ENCODE measurements around the gene ZNF28. TPM values are rescaled to one million over a fixed set of nuclear protein-coding genes. Genes with fewer than 3 reads are reported as not detected.
"Not testable (repeated sequence)": the region's sequence is repeated elsewhere in the genome, so short reads cannot be mapped to it uniquely, and the experiment has no call there.

ZNF28 gene
- total RNA-seq, 1 donor from 2014 or later, result 78.0 TPM

DNA sequence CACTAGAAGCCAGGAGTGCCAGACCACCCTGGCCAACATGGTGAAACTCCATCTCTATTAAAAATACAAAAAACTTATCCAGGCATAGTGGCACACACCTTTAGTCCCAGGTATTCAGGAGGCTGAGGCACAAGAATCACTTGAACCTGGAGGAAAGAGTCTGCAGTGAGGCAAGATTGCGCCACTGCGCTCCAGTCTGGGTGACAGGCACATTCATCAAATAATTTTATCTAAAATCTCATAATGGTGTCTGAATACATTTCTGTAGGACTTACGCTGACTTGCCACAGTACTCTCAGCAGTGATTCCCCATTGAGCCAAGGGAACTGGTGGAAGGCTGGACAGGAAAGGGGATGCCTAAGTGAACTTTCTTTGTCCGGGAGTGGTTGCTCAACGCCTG is 4.3 kb upstream of the ZNF28 start:
- no peak for TF ChIP-seq CTCF (IDR thresholded peaks at IDR 0.05)
- no peak for DNase-seq (ENCODE audit: low spot score in 2 of 2)
- Histone ChIP-seq H3K27ac (no peak overlapping the region), H3K27me3 (no peaks in the 10 kb centered on the region), H3K4me1 (no peaks in the 10 kb centered on the region), H3K36me3 (no peaks in the 10 kb centered on the region), H3K9me3 (no peaks in the 10 kb centered on the region), H3K4me3 (no peak overlapping the region)
- intact Hi-C loops (cut with DNase I), result no loop called here

DNA sequence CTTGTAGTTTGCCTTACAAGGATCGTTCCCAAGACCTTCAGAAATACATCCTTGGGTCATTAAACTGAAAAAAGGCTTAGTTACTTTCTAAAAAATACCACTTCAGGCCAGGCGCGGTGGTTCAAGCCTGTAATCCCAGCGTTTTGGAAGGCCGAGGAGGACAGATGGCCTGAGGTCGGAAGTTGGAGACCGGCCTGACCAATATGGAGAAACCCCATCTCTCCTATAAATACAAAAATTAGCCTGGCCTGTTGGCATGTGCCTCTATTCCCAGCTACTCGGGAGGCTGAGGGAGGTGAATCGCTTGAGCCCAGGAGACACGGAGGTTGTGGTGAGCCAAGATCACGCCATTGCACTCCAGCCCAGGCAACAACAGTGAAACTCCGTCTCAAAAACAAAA is 2.2 kb upstream of the ZNF28 start:
- intact Hi-C loops (cut with DNase I), result loop anchor here (5.0 kb wide), 1 partner anchor 34 kb away; the partner anchor contains the start of gene ZNF468
- H3K36me3 ChIP-seq, result no peaks in the 10 kb centered on the region
- H3K9me3 ChIP-seq, result no peaks in the 10 kb centered on the region
- DNase-seq (ENCODE audit: low spot score in 2 of 2), result no peak
- peaks cover 0 to 3% of the 10 kb centered on the region in 2 donors for H3K4me1 ChIP-seq
- H3K4me3 ChIP-seq, result no peak overlapping the region
- TF ChIP-seq CTCF (IDR thresholded peaks at IDR 0.05), result no peak
- no peak overlapping the region for H3K27ac ChIP-seq
- H3K27me3 ChIP-seq, result no peaks in the 10 kb centered on the region

DNA sequence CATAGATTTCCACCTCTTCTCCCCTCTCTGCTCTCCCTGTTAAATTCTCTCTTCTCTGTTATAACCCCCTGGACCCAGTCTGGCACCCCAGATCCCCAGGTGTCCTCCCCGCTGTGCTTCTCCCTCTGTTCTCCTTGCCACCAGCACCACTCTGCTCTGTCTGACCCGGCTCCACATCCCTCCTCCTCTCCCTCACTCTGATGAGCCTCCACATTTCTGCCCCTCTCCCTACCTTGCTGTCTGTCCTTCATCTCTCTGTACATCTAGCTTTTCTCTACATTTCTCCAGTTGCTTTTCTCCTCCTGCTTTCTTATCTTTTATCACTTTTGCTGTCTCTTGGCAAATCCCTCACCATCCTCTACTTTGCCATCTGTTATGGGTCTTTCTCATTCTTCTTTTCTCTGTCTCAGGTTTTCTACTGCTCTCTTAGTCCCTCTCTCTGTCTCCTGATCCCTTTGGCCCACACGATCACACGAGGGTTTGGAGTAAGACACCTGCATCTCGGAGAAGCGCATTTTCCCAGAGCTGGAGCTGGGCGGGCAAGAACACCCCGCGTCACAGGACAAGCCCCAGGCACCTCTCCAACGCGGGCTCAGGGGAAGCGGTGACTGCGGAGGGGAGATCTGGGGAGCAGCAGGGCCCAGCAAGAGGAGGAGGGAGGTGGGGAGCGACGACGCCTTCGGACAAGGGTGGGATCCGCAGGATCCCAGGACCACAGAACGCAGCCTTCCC is 795 bp downstream of the ZNF28 start:
- intact Hi-C loops (cut with DNase I), result loop anchor here (5.0 kb wide), 1 partner anchor 37 kb away; the partner anchor contains the start of gene ZNF468
- Histone ChIP-seq H3K36me3 (peaks cover 13 to 18% of the 10 kb centered on the region in 2 donors), H3K4me3 (peak overlapping the region; percentile 64 to 75), H3K27ac (peak overlapping the region; percentile 37 to 70)
- not testable (repeated sequence) for H3K27me3 ChIP-seq, H3K4me1 ChIP-seq, H3K9me3 ChIP-seq
- DNase-seq (ENCODE audit: low spot score in 2 of 2), result peak in 1 of 2 donors; percentile 70

GRCh38 chr19:52809801-52810200 is 11.6 kb downstream of the ZNF28 start:
- Histone ChIP-seq H3K27me3 (no peaks in the 10 kb centered on the region), H3K4me1 (no peaks in the 10 kb centered on the region), H3K4me3 (no peak overlapping the region), H3K27ac (no peak overlapping the region), H3K9me3 (peaks cover 14 to 40% of the 10 kb centered on the region in 2 donors), H3K36me3 (peaks cover 37 to 66% of the 10 kb centered on the region in 2 donors)
- no peak for TF ChIP-seq CTCF (IDR thresholded peaks at IDR 0.05)
- intact Hi-C loops (cut with DNase I), result no loop called here
- DNase-seq (ENCODE audit: low spot score in 2 of 2), result no peak

GRCh38 chr19:52799950-52800640 is 21.3 kb downstream of the ZNF28 start:
- intact Hi-C loops (cut with DNase I); H3K27me3 ChIP-seq; H3K27ac ChIP-seq; H3K4me3 ChIP-seq; DNase-seq (ENCODE audit: low spot score in 2 of 2); H3K4me1 ChIP-seq: not testable (repeated sequence)
- Histone ChIP-seq H3K36me3 (peaks cover 52 to 63% of the 10 kb centered on the region in 2 donors), H3K9me3 (peaks cover 82 to 100% of the 10 kb centered on the region in 2 donors)

GRCh38 chr19:52789440-52789839 is 32.0 kb downstream of the ZNF28 start:
- intact Hi-C loops (cut with DNase I), result loop anchor here (5.0 to 10.0 kb wide), 2 partner anchors 68 to 155 kb away; partner anchors contain the start of gene ZNF468
- no peak overlapping the region for H3K27ac ChIP-seq
- H3K36me3 ChIP-seq, result no peaks in the 10 kb centered on the region
- DNase-seq (ENCODE audit: low spot score in 2 of 2), result no peak
- H3K4me3 ChIP-seq, result no peak overlapping the region
- H3K4me1 ChIP-seq, result no peaks in the 10 kb centered on the region
- no peak for TF ChIP-seq CTCF (IDR thresholded peaks at IDR 0.05)
- peaks cover 2 to 4% of the 10 kb centered on the region in 2 donors for H3K9me3 ChIP-seq
- no peaks in the 10 kb centered on the region for H3K27me3 ChIP-seq

All from ascending aorta (tissue), 2 donors.